ENCODE results near the gene P2RY11. TPM values are rescaled to one million over a fixed set of nuclear protein-coding genes. Genes with fewer than 3 reads are reported as not detected.

Gene P2RY11, protein sequence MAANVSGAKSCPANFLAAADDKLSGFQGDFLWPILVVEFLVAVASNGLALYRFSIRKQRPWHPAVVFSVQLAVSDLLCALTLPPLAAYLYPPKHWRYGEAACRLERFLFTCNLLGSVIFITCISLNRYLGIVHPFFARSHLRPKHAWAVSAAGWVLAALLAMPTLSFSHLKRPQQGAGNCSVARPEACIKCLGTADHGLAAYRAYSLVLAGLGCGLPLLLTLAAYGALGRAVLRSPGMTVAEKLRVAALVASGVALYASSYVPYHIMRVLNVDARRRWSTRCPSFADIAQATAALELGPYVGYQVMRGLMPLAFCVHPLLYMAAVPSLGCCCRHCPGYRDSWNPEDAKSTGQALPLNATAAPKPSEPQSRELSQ
- total RNA-seq: 3.5 and 3.7 TPM in 2 replicates

GRCh38 chr19:10111405-10111811, at the start of gene P2RY11:
Gene P2RY11 (plus strand): TSS chr19:10111693. CDS start chr19:10111722, 29 bp downstream.

GRCh38 chr19:10085641-10086590, 25.6 kb upstream of the P2RY11 start, which contains the start of gene SHFL:
Gene SHFL (plus strand): TSS chr19:10086317. CDS start chr19:10086428, 111 bp downstream.

DNA sequence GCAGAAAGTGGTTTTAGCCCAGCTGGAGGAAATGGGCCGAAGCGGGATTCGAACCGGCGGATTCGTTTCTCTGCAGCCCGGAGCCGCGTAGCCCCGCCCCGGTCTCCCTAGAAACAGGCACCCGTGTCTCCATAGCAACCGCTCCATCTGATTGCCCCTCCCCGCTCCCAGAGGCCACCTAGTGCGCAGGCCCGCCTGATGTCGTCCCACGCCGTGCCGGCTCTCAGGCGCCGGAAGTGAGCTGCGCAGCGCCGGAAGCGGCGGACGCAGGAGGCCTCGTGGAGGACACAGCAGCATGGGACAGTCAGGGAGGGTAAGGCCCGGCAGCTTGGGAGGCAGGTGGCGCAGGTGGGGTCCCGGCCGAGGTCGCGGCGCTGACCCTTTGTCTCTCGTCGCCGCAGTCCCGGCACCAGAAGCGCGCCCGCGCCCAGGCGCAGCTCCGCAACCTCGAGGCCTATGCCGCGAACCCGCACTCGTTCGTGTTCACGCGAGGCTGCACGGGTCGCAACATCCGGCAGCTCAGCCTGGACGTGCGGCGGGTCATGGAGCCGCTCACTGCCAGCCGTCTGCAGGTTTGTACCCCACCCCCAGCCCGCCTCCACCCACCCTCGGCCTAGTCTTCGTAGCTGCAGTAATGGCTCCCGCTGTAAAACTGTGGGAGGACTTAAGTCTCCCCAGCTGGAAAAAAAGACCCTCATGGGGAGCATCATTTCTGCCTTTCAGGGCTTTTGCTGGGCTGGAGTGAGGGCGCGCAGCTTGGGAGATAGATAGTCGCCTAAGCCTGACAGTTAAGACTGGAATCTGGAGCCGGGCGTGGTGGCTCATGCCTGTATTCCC, 5.2 kb upstream of the P2RY11 start, which contains the start of gene PPAN:
Gene PPAN (plus strand): TSS at position 263 of the 837 bp plus-strand sequence. CDS start 33 bp downstream, at position 296.

Other genes starting within 250 kb of the P2RY11 start
- gene OLFM2, start 175.2 kb upstream of the P2RY11 start, total RNA-seq: 4.3 and 4.5 TPM in 2 replicates
- gene COL5A3, start 101.2 kb upstream of the P2RY11 start, total RNA-seq: 1.8 and 3.7 TPM in 2 replicates
- gene RDH8, start 98.2 kb upstream of the P2RY11 start, total RNA-seq: not detected in 2 replicates
- 6.9 and 9.8 TPM in 2 replicates for gene SHFL, start 25.4 kb upstream of the P2RY11 start, total RNA-seq
- gene ANGPTL6, start 9.0 kb upstream of the P2RY11 start, total RNA-seq: 0.14 TPM in 1 of 2 replicates, not detected in the other
- gene PPAN, start 5.3 kb upstream of the P2RY11 start, total RNA-seq: 41.8 and 53.1 TPM in 2 replicates
- 231 and 254 TPM in 2 replicates for gene EIF3G, start 8.2 kb downstream of the P2RY11 start, total RNA-seq
- 76.6 and 103 TPM in 2 replicates for gene DNMT1, start 83.3 kb downstream of the P2RY11 start, total RNA-seq
- gene S1PR2, start 119.6 kb downstream of the P2RY11 start, total RNA-seq: 2.4 and 4.9 TPM in 2 replicates
- gene MRPL4, start 140.5 kb downstream of the P2RY11 start, total RNA-seq: 130 and 141 TPM in 2 replicates
- 2.8 and 3.2 TPM in 2 replicates for gene ICAM1, start 159.4 kb downstream of the P2RY11 start, total RNA-seq
- 8.0 and 8.1 TPM in 2 replicates for gene ICAM4, start 175.3 kb downstream of the P2RY11 start, total RNA-seq
- 3.6 and 4.9 TPM in 2 replicates for gene ICAM5, start 178.3 kb downstream of the P2RY11 start, total RNA-seq
- 0.28 and 0.85 TPM in 2 replicates for gene ZGLP1, start 198.1 kb downstream of the P2RY11 start, total RNA-seq
- gene FDX2, start 204.3 kb downstream of the P2RY11 start, total RNA-seq: 33.3 and 40.1 TPM in 2 replicates
- 18.6 and 32.0 TPM in 2 replicates for gene RAVER1, start 221.8 kb downstream of the P2RY11 start, total RNA-seq
- gene ICAM3, start 227.9 kb downstream of the P2RY11 start, total RNA-seq: 0.74 and 2.9 TPM in 2 replicates

Measured in airway epithelial cell (primary cell).